ENCODE results near the gene SCN4B. TPM values are rescaled to one million over a fixed set of nuclear protein-coding genes. Genes with fewer than 3 reads are reported as not detected.
A peak's percentile ranks its signal among the peaks of the same experiment; 100 is the strongest.

Gene SCN4B
- total and polyA plus RNA-seq, 2 of the 8 experiments (the other 6 are each of a cell fraction or from before 2014, with no cell fraction given): 2.8 to 4.9 TPM

- Histone ChIP-seq H2AK5ac (ENCODE audit: low read depth, low read length) (no peak overlapping the region), H2BK120ac (replicated peaks; ENCODE audit: low read depth, low read length) (no peak overlapping the region), H3K14ac (ENCODE audit: insufficient read length) (no peak overlapping the region), H3K23me2 (ENCODE audit: low read depth, low read length) (peaks cover 2% of the 10 kb centered on the region; the same call in 1 of the 2 replicates), H3K23ac (ENCODE audit: insufficient read length) (no peak overlapping the region), H3K9me3 (ENCODE audit: insufficient read depth in 2 of 2, low read depth in 1 of 2, low read length in 1 of 2) (no peaks in the 10 kb centered on the region), H3K18ac (ENCODE audit: extremely low read depth, low read length) (no peak overlapping the region), H3K79me2 (ENCODE audit: control insufficient read depth in 1 of 2, insufficient read depth in 2 of 2, low read length in 2 of 2) (no peaks in the 10 kb centered on the region), H3K27ac (ENCODE audit: low read depth, low read length) (no peak overlapping the region), H2BK15ac (ENCODE audit: low read length) (no peak overlapping the region), H3K4me2 (ENCODE audit: insufficient read depth in 1 of 2, low read depth in 2 of 2, low read length in 2 of 2) (no peak overlapping the region), H3K56ac (replicated peaks; ENCODE audit: insufficient read length, low read depth, low read length) (no peak overlapping the region), H3K4me1 (replicated peaks in 1 of 4; ENCODE audit: control insufficient read depth in 3 of 4, insufficient read depth in 4 of 4, low read length in 3 of 4) (peaks cover 2 to 16% (median 7%) of the 10 kb centered on the region in 4 experiments), H3K4ac (replicated peaks; ENCODE audit: insufficient read length, low read depth, low read length) (no peak overlapping the region), H4K20me1 (replicated peaks in 1 of 2; ENCODE audit: control insufficient read depth in 1 of 2, insufficient read depth in 2 of 2, low read length in 2 of 2) (no peaks in the 10 kb centered on the region), H2BK12ac (ENCODE audit: low read depth, low read length) (peak overlapping the region; percentile 21; the same call in 1 of the 2 replicates), H3K27me3 (replicated peaks in 1 of 4; ENCODE audit: control insufficient read depth in 3 of 4, extremely low read depth in 1 of 4, insufficient read depth in 3 of 4, low read length in 3 of 4) (peaks cover 6 to 66% (median 39%) of the 10 kb centered on the region in 4 experiments), H4K8ac (ENCODE audit: extremely low read depth, insufficient read depth, low read length) (no peak overlapping the region), H3K4me3 (ENCODE audit: extremely low read depth in 1 of 4, insufficient read depth in 2 of 4, low read depth in 3 of 4, low read length in 4 of 4) (no peak overlapping the region), H3K9ac (replicated peaks in 1 of 4; ENCODE audit: extremely low read depth in 1 of 4, low read depth in 3 of 4, low read length in 3 of 4) (no peak overlapping the region), H2BK20ac (ENCODE audit: low read length) (no peak overlapping the region), H3K36me3 (ENCODE audit: control insufficient read depth in 2 of 4, insufficient read depth in 4 of 4, low read length in 3 of 4) (no peaks in the 10 kb centered on the region), H2AFZ (ENCODE audit: low read length) (no peak overlapping the region), H3K79me1 (ENCODE audit: low read depth, low read length) (no peaks in the 10 kb centered on the region), H2BK5ac (ENCODE audit: low read depth, low read length) (no peak overlapping the region; the same call in 1 of the 2 replicates), H4K91ac (replicated peaks; ENCODE audit: insufficient read length, low read length) (no peak overlapping the region), H4K5ac (ENCODE audit: insufficient read length, low read depth, low read length) (no peak overlapping the region)
- 89% methylated on average over 12 of the region's 12 CpGs; no CpG with 5 or more reads in 1 of the 2 experiments for WGBS, 2 experiments (ENCODE audit: extremely low coverage in 1 of 2, insufficient coverage in 1 of 2, insufficient read length in 1 of 2, insufficient replicate concordance in 2 of 2, low coverage in 1 of 2, low lambda C conversion rate in 2 of 2, missing lambda C conversion rate in 1 of 2)
- ChIA-PET POLR2A (ENCODE audit: partially characterized antibody) (interaction anchor here (1.2 kb wide), 1 partner anchor 11 kb away, joined by 5 read pairs; no protein-coding TSS in a partner anchor), CTCF (ENCODE audit: partially characterized antibody) (interaction anchor here (0.8 to 8.7 kb wide), 5 partner anchors 10 to 343 kb away, joined by 3 to 245 read pairs (median 4); partner anchors contain the start of genes FXYD2 and SCN4B)
- TF ChIP-seq USF2 (IDR thresholded peaks at IDR 0.05; ENCODE audit: low read length): no peak
- TF ChIP-seq BRCA1 (IDR thresholded peaks at IDR 0.05; ENCODE audit: low read depth, low read length): no peak
- DNase-seq (ENCODE audit: low read depth in 1 of 2, low spot score in 2 of 2) (no peak), FAIRE-seq (no peak)
Measured at GRCh38 chr11:118167906-118168305, 15.3 kb upstream of the SCN4B start.

Data from H1 (cell line).